Measurements from ENCODE around the gene IGFBP7.

- TF ChIP-seq CTCF (conservative IDR thresholded peaks at IDR 0.05; ENCODE audit: low read length) (no peak), EZH2phosphoT487 (IDR thresholded peaks at IDR 0.05; ENCODE audit: borderline replicate concordance, low read depth, low read length) (no peak)
Observed at GRCh38 chr4:56990109-56990905, 119.9 kb downstream of the IGFBP7 start.
